Renal cortex interstitium (tissue), 11 donors: Measurements from ENCODE around the gene HEXIM2. TPM values are rescaled to one million over a fixed set of nuclear protein-coding genes. Genes with fewer than 3 reads are reported as not detected.
"Not testable (repeated sequence)": the region's sequence is repeated elsewhere in the genome, so short reads cannot be mapped to it uniquely, and the experiment has no call there.

ENCODE experiments used
- DNase-seq, 11 donors: peaks; one replicate each; pipeline ENCODE4 v3.0.0-alpha.2; 2013; ENCODE audit warnings: low read depth in 9 of 11, low spot score in 4 of 11; ENCODE audit errors: extremely low read depth in 1 of 11
- polyA plus RNA-seq, 3 donors: library from polyadenylated mRNA; unstranded; fragments of 120-200 nt; gene quantifications; one replicate each; pipeline ENCODE4 v1.2.1, GENCODE V29; 2013; ENCODE audit not compliant: insufficient read length in 3 of 3

The HEXIM2 gene
- polyA plus RNA-seq, 3 donors: 9.3 to 16.8 (median 14.3) TPM

DNA sequence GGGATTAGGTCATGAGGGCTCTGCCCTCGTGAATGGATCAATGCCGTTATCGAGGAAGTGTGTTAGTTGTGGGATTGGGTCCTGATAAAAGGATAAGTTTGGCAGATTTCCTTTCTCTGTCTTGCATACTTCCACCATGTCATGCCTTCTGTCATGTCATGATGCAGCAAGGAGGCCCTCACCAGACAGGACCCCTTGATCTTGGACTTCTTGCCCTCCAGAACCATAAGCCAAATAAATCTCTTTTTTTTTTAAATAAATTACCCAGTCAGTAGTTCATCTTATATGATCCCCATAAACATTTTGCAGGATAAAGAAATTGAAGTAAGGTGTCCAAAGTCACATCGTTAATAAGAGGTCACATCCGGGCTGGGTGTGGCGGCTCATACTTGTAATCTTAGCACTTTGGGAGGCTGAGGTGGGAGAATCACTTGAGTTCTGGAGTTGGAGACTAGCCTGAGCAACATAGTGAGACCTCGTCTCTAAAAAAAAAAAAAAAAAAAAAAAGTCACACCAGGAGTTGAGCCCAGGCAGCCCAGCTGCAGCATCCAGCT lies 25.2 kb downstream of the HEXIM2 start:
- DNase-seq: no peak

GRCh38 chr17:45189009-45189408 lies 27.3 kb downstream of the HEXIM2 start:
- DNase-seq: no peak

GRCh38 chr17:45190503-45191255 lies 29.0 kb downstream of the HEXIM2 start:
- no peak for DNase-seq

DNA sequence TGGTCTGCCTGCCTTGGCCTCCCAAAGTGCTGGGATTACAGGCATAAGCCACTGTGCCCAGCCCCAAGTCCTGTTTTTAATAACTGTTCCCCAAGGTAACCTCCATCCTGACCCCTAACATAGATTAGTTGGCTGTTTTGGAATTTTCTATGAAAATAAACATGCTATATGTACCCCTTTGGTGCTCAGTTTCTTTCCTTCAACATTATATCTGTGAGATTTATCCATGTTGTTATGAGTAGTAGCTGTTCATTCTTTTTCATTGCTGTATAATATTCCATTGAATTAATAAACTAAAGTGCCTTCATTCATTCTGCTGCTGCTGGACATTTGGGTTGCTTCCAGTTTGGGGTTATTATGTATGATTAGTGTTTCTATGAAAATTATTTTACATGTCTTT lies 33.7 kb downstream of the HEXIM2 start:
- DNase-seq: no peak

DNA sequence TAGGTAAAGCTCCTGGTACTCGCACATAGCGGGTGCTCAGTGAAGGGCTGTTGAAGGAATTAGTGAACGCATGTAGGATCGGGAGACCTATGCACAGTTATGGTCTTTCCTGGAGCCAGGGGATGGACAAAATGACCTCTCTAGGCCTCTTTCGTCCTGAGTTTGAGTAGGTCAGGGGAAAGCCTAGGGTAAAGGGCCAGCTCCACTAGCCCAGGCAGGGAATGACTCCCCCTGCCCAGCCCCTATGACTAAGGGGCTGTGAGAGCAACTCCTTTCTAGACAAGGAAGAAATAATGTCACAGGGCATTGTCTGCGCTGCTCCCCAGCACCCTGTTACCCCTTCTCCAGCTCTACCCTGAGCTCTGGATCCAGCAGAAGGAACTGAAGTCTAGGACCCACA lies 35.4 kb downstream of the HEXIM2 start:
- DNase-seq: no peak

DNA sequence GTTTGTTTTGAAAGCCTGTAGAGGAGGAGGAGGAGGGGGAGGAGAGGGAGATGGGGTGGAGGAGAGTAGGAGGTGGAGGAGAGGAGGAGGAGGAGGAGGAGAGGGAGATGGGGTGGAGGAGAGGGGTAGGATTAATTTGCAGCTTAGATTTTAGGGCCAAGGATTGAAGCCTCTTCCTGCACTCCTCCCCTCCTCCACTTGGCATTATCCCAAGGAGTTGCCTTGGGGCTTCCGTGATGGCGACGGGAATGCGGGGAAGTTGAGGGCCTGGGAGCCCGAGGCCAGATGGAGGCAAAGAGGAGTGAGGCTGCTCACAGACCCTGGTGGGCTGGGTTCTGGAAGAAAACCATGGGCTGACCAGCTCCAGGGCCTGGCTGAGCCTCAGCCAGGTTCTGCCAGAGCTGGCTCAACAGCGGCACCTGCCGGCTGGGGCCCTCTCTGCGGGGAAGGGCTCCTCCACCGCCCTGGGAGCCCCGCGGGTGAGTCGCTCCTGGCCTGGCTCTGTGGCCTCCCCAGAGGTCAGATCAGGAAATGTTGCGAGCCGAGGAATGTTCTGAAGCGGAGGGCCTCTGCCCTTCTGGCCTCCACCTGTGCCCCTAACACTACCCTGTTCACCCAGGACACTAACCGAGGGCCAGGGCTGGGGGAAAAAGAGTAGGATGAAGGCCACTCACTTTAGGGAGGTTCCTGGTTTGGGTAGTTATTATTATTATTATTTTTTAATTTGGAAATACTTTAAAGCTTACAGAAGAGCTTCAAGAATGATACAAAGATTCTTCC lies 36.1 kb downstream of the HEXIM2 start:
- peak; percentile 69 to 84 (median 75) for DNase-seq

GRCh38 chr17:45200701-45201100 lies 39.0 kb downstream of the HEXIM2 start:
- DNase-seq: no peak

GRCh38 chr17:45201457-45201856 lies 39.8 kb downstream of the HEXIM2 start:
- no peak for DNase-seq

DNA sequence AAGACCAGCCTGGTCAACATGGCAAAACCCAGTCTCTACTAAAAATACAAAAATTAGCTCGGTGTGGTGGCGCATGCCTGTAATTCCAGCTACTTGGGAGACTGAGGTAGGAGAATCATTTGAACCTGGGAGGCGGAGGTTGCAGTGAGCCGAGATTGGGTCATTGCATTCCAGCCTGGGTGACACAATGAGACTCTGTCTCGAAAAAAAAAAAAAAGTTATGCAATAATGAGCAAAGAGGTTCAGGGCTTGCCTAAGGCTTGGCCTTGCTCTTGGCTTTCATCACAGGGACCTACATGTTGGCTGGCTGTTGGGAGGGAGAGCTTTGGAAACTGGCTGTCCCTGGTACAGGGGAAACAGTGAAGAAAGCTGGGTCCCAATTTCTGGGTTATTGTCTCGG lies 40.2 kb downstream of the HEXIM2 start:
- not testable (repeated sequence) for DNase-seq

DNA sequence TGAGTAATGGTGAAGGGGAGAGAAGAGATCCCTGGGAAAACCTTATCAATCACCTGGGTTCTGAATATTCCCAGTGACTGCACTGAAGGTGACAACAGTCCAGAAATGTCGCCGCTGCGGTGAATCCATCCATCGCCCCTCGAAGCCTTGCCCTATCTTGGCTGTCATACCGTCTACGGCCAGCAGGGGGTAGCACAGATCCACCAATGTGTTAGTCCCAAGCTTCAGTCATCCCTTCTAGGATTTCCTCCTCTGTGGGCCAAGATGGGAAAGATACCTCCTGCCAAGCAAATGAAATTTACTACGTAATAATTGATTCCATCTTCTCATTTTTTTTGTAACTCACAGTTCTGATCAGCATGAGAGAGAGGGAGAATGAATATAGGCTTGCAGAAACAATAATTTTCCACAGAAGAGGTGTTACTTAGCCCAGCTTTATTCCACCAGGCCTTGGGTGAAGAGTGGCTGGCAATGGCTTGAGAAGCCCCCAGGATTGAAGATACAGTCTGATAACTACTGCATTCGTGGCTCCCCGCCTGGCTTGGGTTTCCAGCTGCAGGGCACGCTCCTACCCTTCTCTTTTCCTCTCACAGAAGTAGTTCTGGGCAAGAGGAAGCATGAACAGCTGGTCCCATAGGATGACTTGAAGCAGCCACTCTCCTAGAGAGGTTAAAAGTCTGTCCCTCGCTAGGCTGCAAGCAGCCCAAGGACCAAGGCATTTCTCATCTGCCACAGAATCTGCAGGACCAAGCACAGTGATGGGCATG lies 57.4 kb downstream of the HEXIM2 start:
- DNase-seq: peak in 9 of 11 donors; percentile 68 to 84 (median 77)

Other genes starting within 250 kb of the HEXIM2 start
- gene GFAP, start 246.4 kb upstream of the HEXIM2 start, polyA plus RNA-seq: 1 to 10 TPM in 1 of 3 donors, under 1 TPM in 2; 0.35 to 3.6 (median 0.81) TPM
- 10 to 100 TPM; 12.0 to 16.9 (median 15.8) TPM for gene KIF18B, start 214.1 kb upstream of the HEXIM2 start, polyA plus RNA-seq
- gene C1QL1, start 193.6 kb upstream of the HEXIM2 start, polyA plus RNA-seq: 1 to 10 TPM; 1.7 to 3.6 (median 3.2) TPM
- gene DCAKD, start 110.2 kb upstream of the HEXIM2 start, polyA plus RNA-seq: 10 to 100 TPM; 47.9 to 56.6 (median 54.1) TPM
- gene NMT1, start 100.6 kb upstream of the HEXIM2 start, polyA plus RNA-seq: 10 to 100 TPM; 67.7 to 82.3 (median 70.9) TPM
- gene PLCD3, start 29.4 kb upstream of the HEXIM2 start, polyA plus RNA-seq: 10 to 100 TPM; 16.7 to 33.8 (median 29.1) TPM
- gene ACBD4, start 26.2 kb upstream of the HEXIM2 start, polyA plus RNA-seq: 10 to 100 TPM in 2 of 3 donors, 1 to 10 TPM in 1; 9.0 to 18.5 (median 11.0) TPM
- 10 to 100 TPM; 37.1 to 44.9 (median 44.4) TPM for gene HEXIM1, start 13.4 kb upstream of the HEXIM2 start, polyA plus RNA-seq
- gene FMNL1, start 60.0 kb downstream of the HEXIM2 start, polyA plus RNA-seq: 10 to 100 TPM in 1 of 3 donors, 1 to 10 TPM in 2; 4.7 to 11.5 (median 6.5) TPM
- under 1 TPM; 0.20 to 0.42 (median 0.22) TPM for gene SPATA32, start 100.2 kb downstream of the HEXIM2 start, polyA plus RNA-seq
- 1 to 10 TPM; 4.5 to 7.7 (median 5.1) TPM for gene MAP3K14, start 155.1 kb downstream of the HEXIM2 start, polyA plus RNA-seq